Keratinocyte (primary cell): ENCODE data around the gene NHLRC2. TPM values are rescaled to one million over a fixed set of nuclear protein-coding genes. Genes with fewer than 3 reads are reported as not detected.

Experiments
- DNase-seq: peaks from one replicate; pipeline ENCODE4 v3.0.0-alpha.2; 2011; ENCODE audit warnings: low read depth, missing footprints, low spot score
- FAIRE-seq: peaks from 2 replicates; lab custom pipeline; 2011; peaks lifted over from hg19 to GRCh38; lab: Jason Lieb, UNC
- H2AFZ ChIP-seq: 2 replicates; pipeline ENCODE4 v1.6.0; 2012; ENCODE audit warnings: low read length, control low read depth, inconsistent platforms; ENCODE audit not compliant: control insufficient read depth
- H3K27ac ChIP-seq: 2 replicates; pipeline ENCODE4 v1.5.1; 2011; ENCODE audit warnings: low read length; ENCODE audit not compliant: control insufficient read depth, insufficient read depth
- H3K27me3 ChIP-seq: 3 replicates; pipeline ENCODE4 v1.6.0; 2011; ENCODE audit warnings: low read length; ENCODE audit not compliant: control insufficient read depth, insufficient read depth; ENCODE audit errors: extremely low read depth
- H3K36me3 ChIP-seq, 2 experiments: 2 replicates in 1 of 2; 3 replicates in 1 of 2; pipeline ENCODE4 v1.5.1; 2011; ENCODE audit warnings: low read length in 2 of 2, mild to moderate bottlenecking in 1 of 2; ENCODE audit not compliant: control insufficient read depth in 2 of 2, insufficient read depth in 2 of 2; ENCODE audit errors: extremely low read depth in 1 of 2
- H3K4me1 ChIP-seq: 3 replicates; pipeline ENCODE4 v1.5.1; 2011; ENCODE audit warnings: low read length; ENCODE audit not compliant: control insufficient read depth, insufficient read depth; ENCODE audit errors: extremely low read depth
- H3K4me2 ChIP-seq: 3 replicates; pipeline ENCODE4 v1.6.0; 2011; ENCODE audit warnings: low read depth, low read length; ENCODE audit not compliant: control insufficient read depth, insufficient read depth; ENCODE audit errors: extremely low read depth
- H3K4me3 ChIP-seq, 3 experiments: fragments of 200-600 bp in 1 of 3; sonication (generic) in 1 of 3; 2 replicates in 2 of 3; 3 replicates in 1 of 3; pipeline ENCODE4 v1.5.1; 2011 to 2016; ENCODE audit warnings: low read length in 3 of 3, mild to moderate bottlenecking in 3 of 3, control low read depth in 2 of 3, inconsistent platforms in 1 of 3, low read depth in 1 of 3, mixed read lengths in 1 of 3, mixed run types in 1 of 3, moderate library complexity in 1 of 3; ENCODE audit not compliant: control insufficient read depth in 2 of 3, insufficient read depth in 2 of 3; ENCODE audit errors: extremely low read depth in 1 of 3
- H3K79me2 ChIP-seq: 2 replicates; pipeline ENCODE4 v1.6.0; 2012; ENCODE audit warnings: low read length; ENCODE audit not compliant: control insufficient read depth, insufficient read depth
- H3K9ac ChIP-seq: 3 replicates; pipeline ENCODE4 v1.6.0; 2011; ENCODE audit warnings: low read length; ENCODE audit not compliant: control insufficient read depth, insufficient read depth; ENCODE audit errors: extremely low read depth
- H3K9me1 ChIP-seq: 3 replicates; pipeline ENCODE4 v1.6.0; 2011; ENCODE audit warnings: low read length; ENCODE audit not compliant: control insufficient read depth, insufficient read depth; ENCODE audit errors: extremely low read depth
- H3K9me3 ChIP-seq: 2 replicates; pipeline ENCODE4 v1.5.1; 2012; ENCODE audit warnings: low read depth, low read length; ENCODE audit not compliant: control insufficient read depth
- H4K20me1 ChIP-seq: 3 replicates; pipeline ENCODE4 v1.6.0; 2011; ENCODE audit warnings: low read length; ENCODE audit not compliant: control insufficient read depth, insufficient read depth; ENCODE audit errors: extremely low read depth
- CTCF ChIP-seq, 3 experiments: IDR thresholded peaks in 1 of 3; conservative IDR thresholded peaks in 1 of 3; optimal IDR thresholded peaks in 1 of 3; 2 replicates in 2 of 3; 3 replicates in 1 of 3; pipeline versions ENCODE3 to v1.5.1; 2011; ENCODE audit warnings: low read length in 3 of 3, mild to moderate bottlenecking in 3 of 3, moderate library complexity in 2 of 3, control low read depth in 1 of 3, inconsistent platforms in 1 of 3; ENCODE audit not compliant: insufficient read depth in 2 of 3; ENCODE audit errors: extremely low read depth in 1 of 3
- EZH2 ChIP-seq: IDR thresholded peaks from one replicate; pipeline ENCODE4 v1.6.1; 2012; ENCODE audit warnings: inconsistent platforms, mild to moderate bottlenecking, low read length, moderate library complexity
- dilution Hi-C: fragments of 300-500 bp; cut with MboI; formaldehyde crosslinking; loops from one replicate; pipeline ENCODE4 v1.7.0; 2020; ENCODE audit warnings: low sequenced_read_pairs; ENCODE audit not compliant: extremely low pct_ligation_motif_present
- polyA plus RNA-seq, 5 experiments: library from polyadenylated mRNA; depleted of rRNA in 3 of 5; stranded (reverse) in 3 of 5; stranded (forward) in 1 of 5; unstranded in 1 of 5; fragments of >200 nt; gene quantifications; 1 replicate in 1 of 5; 2 replicates in 3 of 5; 3 replicates in 1 of 5; pipeline versions ENCODE4 v1.2.1 to v1.2.3, GENCODE V29; 2011 to 2012; ENCODE audit warnings: missing spikeins in 2 of 5, low read depth in 1 of 5, low replicate concordance in 1 of 5

NHLRC2 gene
- polyA plus RNA-seq, 1 donor (not counting 4 experiments of a cell fraction or from before 2014, with no cell fraction given), result 7.5 TPM

- Histone ChIP-seq H3K9me3 (no peaks in the 10 kb centered on the region), H3K79me2 (peaks cover 36% of the 10 kb centered on the region), H3K4me1 (peaks cover 27% of the 10 kb centered on the region), H4K20me1 (no peaks in the 10 kb centered on the region), H3K27me3 (no peaks in the 10 kb centered on the region), H3K9me1 (no peaks in the 10 kb centered on the region), H3K9ac (no peak overlapping the region), H3K36me3 (peaks cover 3 to 5% of the 10 kb centered on the region in 2 experiments), H2AFZ (no peak overlapping the region), H3K27ac (no peak overlapping the region), H3K4me2 (no peak overlapping the region), H3K4me3 (no peak overlapping the region)
- TF ChIP-seq EZH2 (no peak), CTCF (optimal IDR thresholded peaks at IDR 0.05 in 1 of 3, IDR thresholded peaks at IDR 0.05 in 1 of 3, conservative IDR thresholded peaks at IDR 0.05 in 1 of 3; ENCODE audit: extremely low read depth in 1 of 3, insufficient read depth in 2 of 3, low read length in 3 of 3) (no peak)
- dilution Hi-C loops, result no loop called here
- DNase-seq (no peak), FAIRE-seq (no peak)
Observed at GRCh38 chr10:113859261-113859660, 4.8 kb downstream of the NHLRC2 start.

GRCh38 chr10:113865901-113866300 is 11.4 kb downstream of the NHLRC2 start:
- TF ChIP-seq CTCF (optimal IDR thresholded peaks at IDR 0.05 in 1 of 3, IDR thresholded peaks at IDR 0.05 in 1 of 3, conservative IDR thresholded peaks at IDR 0.05 in 1 of 3; ENCODE audit: extremely low read depth in 1 of 3, insufficient read depth in 2 of 3, low read length in 3 of 3), result no peak
- TF ChIP-seq EZH2, result no peak
- Histone ChIP-seq H3K9me1 (no peaks in the 10 kb centered on the region), H2AFZ (no peak overlapping the region), H3K4me3 (no peak overlapping the region), H4K20me1 (no peaks in the 10 kb centered on the region), H3K9ac (no peak overlapping the region), H3K27me3 (no peaks in the 10 kb centered on the region), H3K27ac (no peak overlapping the region), H3K4me2 (no peak overlapping the region), H3K79me2 (peaks cover 7% of the 10 kb centered on the region), H3K9me3 (no peaks in the 10 kb centered on the region), H3K36me3 (peaks cover 1 to 3% of the 10 kb centered on the region in 2 experiments), H3K4me1 (no peaks in the 10 kb centered on the region)
- dilution Hi-C loops, result no loop called here
- DNase-seq (no peak), FAIRE-seq (no peak)
